Panc1 (cell line): ENCODE results near the gene CST1.

Experiments used
- POLR2AphosphoS5 ChIP-seq: IDR thresholded peaks from 2 replicates; pipeline ENCODE4 v1.6.1; 2012; ENCODE audit warnings: mild to moderate bottlenecking, low read depth, low read length, moderate library complexity
- SIN3A ChIP-seq: IDR thresholded peaks from 2 replicates; pipeline ENCODE4 v1.6.1; 2012; ENCODE audit warnings: low read depth, mild to moderate bottlenecking, low read length, moderate library complexity, borderline replicate concordance; ENCODE audit not compliant: insufficient read depth
- TF ChIP-seq, protein P1 (sequence below): fragments of 450-650 bp; IDR thresholded peaks from 2 replicates; pipeline ENCODE4 v1.5.1; 2017; ENCODE audit warnings: mild to moderate bottlenecking
- TF ChIP-seq, protein P2 (sequence below), 2 experiments: IDR thresholded peaks; 2 replicates each; pipeline ENCODE4 v1.6.1; 2011 to 2012; ENCODE audit warnings: low read depth in 2 of 2, control low read depth in 1 of 2, low read length in 1 of 2, mild to moderate bottlenecking in 1 of 2, moderate library complexity in 1 of 2; ENCODE audit not compliant: insufficient read depth in 1 of 2

DNA sequence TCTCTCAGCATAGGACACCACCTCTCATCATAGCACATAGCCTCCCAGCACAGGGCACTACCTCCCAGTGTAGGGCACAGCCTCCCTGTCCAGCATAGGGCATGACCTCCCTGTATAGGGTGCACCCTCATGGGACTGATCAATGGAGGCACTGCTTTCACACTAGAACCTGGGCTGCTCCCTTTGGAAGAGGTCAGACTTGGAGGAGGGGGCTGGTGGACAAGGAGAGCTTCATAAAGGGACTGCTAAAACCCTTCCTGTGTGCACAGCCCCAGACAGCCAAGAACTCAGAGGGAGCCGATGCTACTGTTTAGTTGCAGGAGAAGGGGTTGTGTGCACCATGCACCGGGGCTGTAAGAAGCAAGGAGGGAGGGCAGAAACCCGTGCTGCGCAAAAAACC lies 40.0 kb downstream of the CST1 start:
- TF ChIP-seq, protein P1, sequence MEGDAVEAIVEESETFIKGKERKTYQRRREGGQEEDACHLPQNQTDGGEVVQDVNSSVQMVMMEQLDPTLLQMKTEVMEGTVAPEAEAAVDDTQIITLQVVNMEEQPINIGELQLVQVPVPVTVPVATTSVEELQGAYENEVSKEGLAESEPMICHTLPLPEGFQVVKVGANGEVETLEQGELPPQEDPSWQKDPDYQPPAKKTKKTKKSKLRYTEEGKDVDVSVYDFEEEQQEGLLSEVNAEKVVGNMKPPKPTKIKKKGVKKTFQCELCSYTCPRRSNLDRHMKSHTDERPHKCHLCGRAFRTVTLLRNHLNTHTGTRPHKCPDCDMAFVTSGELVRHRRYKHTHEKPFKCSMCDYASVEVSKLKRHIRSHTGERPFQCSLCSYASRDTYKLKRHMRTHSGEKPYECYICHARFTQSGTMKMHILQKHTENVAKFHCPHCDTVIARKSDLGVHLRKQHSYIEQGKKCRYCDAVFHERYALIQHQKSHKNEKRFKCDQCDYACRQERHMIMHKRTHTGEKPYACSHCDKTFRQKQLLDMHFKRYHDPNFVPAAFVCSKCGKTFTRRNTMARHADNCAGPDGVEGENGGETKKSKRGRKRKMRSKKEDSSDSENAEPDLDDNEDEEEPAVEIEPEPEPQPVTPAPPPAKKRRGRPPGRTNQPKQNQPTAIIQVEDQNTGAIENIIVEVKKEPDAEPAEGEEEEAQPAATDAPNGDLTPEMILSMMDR: no peak
- no peak for TF ChIP-seq POLR2AphosphoS5
- no peak for TF ChIP-seq SIN3A
- TF ChIP-seq, protein P2, sequence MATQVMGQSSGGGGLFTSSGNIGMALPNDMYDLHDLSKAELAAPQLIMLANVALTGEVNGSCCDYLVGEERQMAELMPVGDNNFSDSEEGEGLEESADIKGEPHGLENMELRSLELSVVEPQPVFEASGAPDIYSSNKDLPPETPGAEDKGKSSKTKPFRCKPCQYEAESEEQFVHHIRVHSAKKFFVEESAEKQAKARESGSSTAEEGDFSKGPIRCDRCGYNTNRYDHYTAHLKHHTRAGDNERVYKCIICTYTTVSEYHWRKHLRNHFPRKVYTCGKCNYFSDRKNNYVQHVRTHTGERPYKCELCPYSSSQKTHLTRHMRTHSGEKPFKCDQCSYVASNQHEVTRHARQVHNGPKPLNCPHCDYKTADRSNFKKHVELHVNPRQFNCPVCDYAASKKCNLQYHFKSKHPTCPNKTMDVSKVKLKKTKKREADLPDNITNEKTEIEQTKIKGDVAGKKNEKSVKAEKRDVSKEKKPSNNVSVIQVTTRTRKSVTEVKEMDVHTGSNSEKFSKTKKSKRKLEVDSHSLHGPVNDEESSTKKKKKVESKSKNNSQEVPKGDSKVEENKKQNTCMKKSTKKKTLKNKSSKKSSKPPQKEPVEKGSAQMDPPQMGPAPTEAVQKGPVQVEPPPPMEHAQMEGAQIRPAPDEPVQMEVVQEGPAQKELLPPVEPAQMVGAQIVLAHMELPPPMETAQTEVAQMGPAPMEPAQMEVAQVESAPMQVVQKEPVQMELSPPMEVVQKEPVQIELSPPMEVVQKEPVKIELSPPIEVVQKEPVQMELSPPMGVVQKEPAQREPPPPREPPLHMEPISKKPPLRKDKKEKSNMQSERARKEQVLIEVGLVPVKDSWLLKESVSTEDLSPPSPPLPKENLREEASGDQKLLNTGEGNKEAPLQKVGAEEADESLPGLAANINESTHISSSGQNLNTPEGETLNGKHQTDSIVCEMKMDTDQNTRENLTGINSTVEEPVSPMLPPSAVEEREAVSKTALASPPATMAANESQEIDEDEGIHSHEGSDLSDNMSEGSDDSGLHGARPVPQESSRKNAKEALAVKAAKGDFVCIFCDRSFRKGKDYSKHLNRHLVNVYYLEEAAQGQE (IDR thresholded peaks at IDR 0.05; ENCODE audit: insufficient read depth in 1 of 2, low read depth in 2 of 2, low read length in 1 of 2): no peak
